H9 (cell line): ENCODE results near the gene CXCL13. TPM values are rescaled to one million over a fixed set of nuclear protein-coding genes. Genes with fewer than 3 reads are reported as not detected.

Experiments used
- DNase-seq: peaks from one replicate; pipeline ENCODE4 v3.0.0-alpha.2; 2017
- H2AFZ ChIP-seq: one replicate; pipeline ENCODE4 v1.6.1; 2013; ENCODE audit warnings: mild to moderate bottlenecking, low read length, control low read depth, moderate library complexity
- H2AK5ac ChIP-seq: 2 replicates; pipeline ENCODE4 v1.6.1; 2013; ENCODE audit warnings: low read length, control low read depth, mixed read lengths; ENCODE audit not compliant: insufficient read length
- H2BK120ac ChIP-seq: one replicate; pipeline ENCODE4 v1.6.1; 2013; ENCODE audit warnings: low read depth, mild to moderate bottlenecking, low read length, control low read depth, inconsistent platforms; ENCODE audit not compliant: poor library complexity, severe bottlenecking
- H2BK12ac ChIP-seq: 2 replicates; pipeline ENCODE4 v1.6.1; 2013; ENCODE audit warnings: low read length, control low read depth, mixed read lengths, low read depth; ENCODE audit not compliant: insufficient read length
- H2BK15ac ChIP-seq: 2 replicates; pipeline ENCODE4 v1.6.1; 2013; ENCODE audit warnings: low read depth, low read length, control low read depth
- H2BK20ac ChIP-seq: one replicate; pipeline ENCODE4 v1.6.1; 2013; ENCODE audit warnings: low read depth, mild to moderate bottlenecking, low read length, control low read depth, inconsistent platforms; ENCODE audit not compliant: poor library complexity, severe bottlenecking
- H2BK5ac ChIP-seq: 2 replicates; pipeline ENCODE4 v1.6.1; 2013; ENCODE audit warnings: low read length, control low read depth, mixed read lengths; ENCODE audit not compliant: insufficient read length
- H3K14ac ChIP-seq: 2 replicates; pipeline ENCODE4 v1.6.1; 2013; ENCODE audit warnings: low read length, control low read depth; ENCODE audit not compliant: insufficient read depth
- H3K18ac ChIP-seq: 2 replicates; pipeline ENCODE4 v1.6.1; 2013; ENCODE audit warnings: low read depth, mild to moderate bottlenecking, mixed read lengths, low read length, control low read depth; ENCODE audit not compliant: insufficient read length
- H3K23ac ChIP-seq: 2 replicates; pipeline ENCODE4 v1.6.1; 2013; ENCODE audit warnings: low read length, control low read depth, mixed read lengths, low read depth; ENCODE audit not compliant: insufficient read length
- H3K23me2 ChIP-seq: 2 replicates; pipeline ENCODE4 v1.6.1; 2013; ENCODE audit warnings: low read depth, mild to moderate bottlenecking, mixed read lengths, low read length, control low read depth; ENCODE audit not compliant: insufficient read length, poor library complexity, severe bottlenecking
- H3K27ac ChIP-seq: 2 replicates; pipeline ENCODE4 v1.5.1; 2013; ENCODE audit warnings: low read length, control low read depth, mixed read lengths, low read depth; ENCODE audit not compliant: insufficient read length
- H3K27me3 ChIP-seq: 2 replicates; pipeline ENCODE4 v1.6.1; 2013; ENCODE audit warnings: low read length, control low read depth, inconsistent platforms; ENCODE audit not compliant: insufficient read depth
- H3K4ac ChIP-seq: 2 replicates; pipeline ENCODE4 v1.6.1; 2013; ENCODE audit warnings: low read depth, mild to moderate bottlenecking, control low read depth, inconsistent platforms, low read length, moderate library complexity
- H3K4me1 ChIP-seq: 2 replicates; pipeline ENCODE4 v1.6.1; 2013; ENCODE audit warnings: low read length, control low read depth, inconsistent platforms; ENCODE audit not compliant: insufficient read depth
- H3K4me2 ChIP-seq: 2 replicates; pipeline ENCODE4 v1.6.1; 2013; ENCODE audit warnings: low read length, control low read depth, mixed read lengths; ENCODE audit not compliant: insufficient read length, insufficient read depth
- H3K56ac ChIP-seq: 2 replicates; pipeline ENCODE4 v1.6.1; 2013; ENCODE audit warnings: low read depth, mild to moderate bottlenecking, mixed read lengths, low read length, control low read depth; ENCODE audit not compliant: insufficient read length
- H3K79me1 ChIP-seq: 2 replicates; pipeline ENCODE4 v1.6.1; 2013; ENCODE audit warnings: low read depth, mild to moderate bottlenecking, moderate library complexity, low read length, control low read depth, inconsistent platforms; ENCODE audit not compliant: insufficient read depth, poor library complexity, severe bottlenecking
- H3K79me2 ChIP-seq: 2 replicates; pipeline ENCODE4 v1.6.1; 2013; ENCODE audit warnings: low read length, control low read depth, inconsistent platforms; ENCODE audit not compliant: insufficient read depth
- H3K9ac ChIP-seq: 2 replicates; pipeline ENCODE4 v1.6.1; 2013; ENCODE audit warnings: low read length, control low read depth, mixed read lengths; ENCODE audit not compliant: insufficient read length; ENCODE audit errors: extremely low read depth
- H3K9me3 ChIP-seq: one replicate; pipeline ENCODE4 v1.6.1; 2013; ENCODE audit warnings: low read depth, low read length, inconsistent platforms; ENCODE audit not compliant: control insufficient read depth
- H3T11ph ChIP-seq: one replicate; pipeline ENCODE4 v1.6.1; 2013; ENCODE audit warnings: mild to moderate bottlenecking, low read length, control low read depth, inconsistent platforms
- H4K20me1 ChIP-seq: one replicate; pipeline ENCODE4 v1.6.1; 2013; ENCODE audit not compliant: control insufficient read depth, insufficient read length, insufficient read depth
- H4K5ac ChIP-seq: 2 replicates; pipeline ENCODE4 v1.6.1; 2013; ENCODE audit warnings: low read depth, mild to moderate bottlenecking, mixed read lengths, low read length, control low read depth; ENCODE audit not compliant: insufficient read length
- H4K8ac ChIP-seq: replicated peaks from 2 replicates; pipeline ENCODE4 v1.6.1; 2013; ENCODE audit warnings: low read length, control low read depth, mixed read lengths, low read depth; ENCODE audit not compliant: insufficient read length
- H4K91ac ChIP-seq: 2 replicates; pipeline ENCODE4 v1.6.1; 2013; ENCODE audit warnings: low read depth, mild to moderate bottlenecking, moderate library complexity, mixed read lengths, low read length, control low read depth; ENCODE audit not compliant: insufficient read length
- H3K27ac Mint-ChIP-seq, 3 experiments: 2 replicates in 2 of 3; 3 replicates in 1 of 3; pipeline ENCODE4 v1.8.0; 2020 to 2021; ENCODE audit warnings: mixed read lengths in 3 of 3, mild to moderate bottlenecking in 1 of 3, moderate library complexity in 1 of 3
- H3K27me3 Mint-ChIP-seq: 2 replicates; pipeline ENCODE4 v1.8.0; 2021; ENCODE audit warnings: low read depth, mild to moderate bottlenecking, moderate library complexity, mixed read lengths
- H3K36me3 Mint-ChIP-seq, 3 experiments: 2 replicates in 2 of 3; 3 replicates in 1 of 3; pipeline ENCODE4 v1.8.0; 2020 to 2021; ENCODE audit warnings: low read depth in 3 of 3, mixed read lengths in 3 of 3; ENCODE audit not compliant: insufficient read depth in 1 of 3
- H3K4me1 Mint-ChIP-seq, 2 experiments: 2 replicates each; pipeline ENCODE4 v1.8.0; 2020; ENCODE audit warnings: mixed read lengths in 2 of 2
- H3K4me3 Mint-ChIP-seq, 2 experiments: 2 replicates in 1 of 2; 3 replicates in 1 of 2; pipeline ENCODE4 v1.8.0; 2020 to 2021; ENCODE audit warnings: mild to moderate bottlenecking in 2 of 2, mixed read lengths in 2 of 2, moderate library complexity in 1 of 2
- H3K9me3 Mint-ChIP-seq, 2 experiments: 2 replicates in 1 of 2; 3 replicates in 1 of 2; pipeline ENCODE4 v1.8.0; 2020; ENCODE audit warnings: mild to moderate bottlenecking in 2 of 2, mixed read lengths in 2 of 2, moderate library complexity in 1 of 2
- WGBS: extraction: QIAGEN DNeasy Blood & Tissue Kit; methylation state at CpG from one replicate; pipeline ENCODE4 v1.1.7; 2013; ENCODE audit warnings: missing lambda C conversion rate, low lambda C conversion rate, mixed read lengths; ENCODE audit not compliant: insufficient read length; ENCODE audit errors: extremely low coverage; 5-methylcytosine and 5-hydroxymethylcytosine counted together
- total RNA-seq: library from RNA; stranded (reverse); gene quantifications from 2 replicates; pipeline ENCODE4 v1.2.1, GENCODE V29; 2021
- TF ChIP-seq, protein P1 (sequence below): fragments of 200-600 bp; sonication (generic); conservative IDR thresholded peaks from 3 replicates; pipeline ENCODE4 v1.8.0; 2021; ENCODE audit warnings: antibody characterized with exemption, mild to moderate bottlenecking

CXCL13 gene
- total RNA-seq, 1 experiment from 2014 or later: not detected

DNA sequence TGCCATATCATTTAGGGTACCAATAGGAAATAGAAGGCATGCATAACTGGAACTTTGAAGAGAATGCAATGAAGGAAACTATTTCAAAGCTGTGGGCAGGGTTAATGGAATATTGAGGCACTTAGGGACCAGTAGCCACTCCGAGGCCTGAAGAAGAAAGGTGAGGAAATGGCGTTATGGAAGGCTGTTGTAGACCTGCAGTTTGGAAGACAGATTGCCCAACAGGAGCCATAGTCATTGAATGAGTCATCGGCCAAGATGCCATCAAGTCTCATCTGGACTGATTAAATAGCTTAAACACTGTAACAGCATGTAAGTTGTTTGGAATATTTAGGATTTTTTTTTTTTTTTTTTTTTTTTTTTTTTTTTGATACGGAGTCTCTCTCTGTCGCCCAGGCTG lies 11.6 kb downstream of the CXCL13 start:
- Histone ChIP-seq H3K27ac (no peak overlapping the region), H3K23ac (no peak overlapping the region), H3K14ac (no peak overlapping the region), H2BK5ac (no peak overlapping the region), H3K56ac (no peak overlapping the region), H2AFZ (no peak overlapping the region), H4K5ac (no peak overlapping the region), H2BK12ac (no peak overlapping the region), H3K79me2 (no peaks in the 10 kb centered on the region), H4K20me1 (no peaks in the 10 kb centered on the region), H4K91ac (no peak overlapping the region), H2BK20ac (no peak overlapping the region), H3T11ph (no peak overlapping the region), H3K9ac (no peak overlapping the region), H3K4me2 (no peak overlapping the region), H2AK5ac (no peak overlapping the region), H3K18ac (no peak overlapping the region), H3K27me3 (no peaks in the 10 kb centered on the region), H3K4me1 (no peaks in the 10 kb centered on the region), H3K23me2 (no peaks in the 10 kb centered on the region), H4K8ac (no peak overlapping the region), H3K9me3 (no peaks in the 10 kb centered on the region), H2BK15ac (no peak overlapping the region), H3K4ac (no peak overlapping the region), H3K79me1 (no peaks in the 10 kb centered on the region), H2BK120ac (no peak overlapping the region)
- no CpG with 5 or more reads among the region's 5 CpGs for WGBS
- Mint-ChIP-seq H3K4me3 (no peak overlapping the region), H3K4me1 (peaks cover 6 to 7% of the 10 kb centered on the region in 2 experiments), H3K27me3 (peaks cover 1% of the 10 kb centered on the region), H3K36me3 (no peaks in the 10 kb centered on the region), H3K27ac (no peak overlapping the region), H3K9me3 (no peaks in the 10 kb centered on the region)
- TF ChIP-seq, protein P1, sequence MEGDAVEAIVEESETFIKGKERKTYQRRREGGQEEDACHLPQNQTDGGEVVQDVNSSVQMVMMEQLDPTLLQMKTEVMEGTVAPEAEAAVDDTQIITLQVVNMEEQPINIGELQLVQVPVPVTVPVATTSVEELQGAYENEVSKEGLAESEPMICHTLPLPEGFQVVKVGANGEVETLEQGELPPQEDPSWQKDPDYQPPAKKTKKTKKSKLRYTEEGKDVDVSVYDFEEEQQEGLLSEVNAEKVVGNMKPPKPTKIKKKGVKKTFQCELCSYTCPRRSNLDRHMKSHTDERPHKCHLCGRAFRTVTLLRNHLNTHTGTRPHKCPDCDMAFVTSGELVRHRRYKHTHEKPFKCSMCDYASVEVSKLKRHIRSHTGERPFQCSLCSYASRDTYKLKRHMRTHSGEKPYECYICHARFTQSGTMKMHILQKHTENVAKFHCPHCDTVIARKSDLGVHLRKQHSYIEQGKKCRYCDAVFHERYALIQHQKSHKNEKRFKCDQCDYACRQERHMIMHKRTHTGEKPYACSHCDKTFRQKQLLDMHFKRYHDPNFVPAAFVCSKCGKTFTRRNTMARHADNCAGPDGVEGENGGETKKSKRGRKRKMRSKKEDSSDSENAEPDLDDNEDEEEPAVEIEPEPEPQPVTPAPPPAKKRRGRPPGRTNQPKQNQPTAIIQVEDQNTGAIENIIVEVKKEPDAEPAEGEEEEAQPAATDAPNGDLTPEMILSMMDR: no peak
- no peak for DNase-seq
